IMR-90 (cell line): ENCODE results near the gene NTRK2. TPM values are rescaled to one million over a fixed set of nuclear protein-coding genes. Genes with fewer than 3 reads are reported as not detected.

Experiments used
- ATAC-seq: fragments of 200-7000 bp; cut with Tn5 transposase; 2 replicates; pipeline ENCODE4 v1.9.1; 2020; ENCODE audit warnings: low read depth, mild to moderate bottlenecking, moderate library complexity
- BruUV-seq: library from RNA; stranded (reverse); fragments of 400-500 nt; replicated peaks from 2 replicates; lab custom pipeline; 2021; lab: Mats Ljungman, UMichigan
- CTCF ChIA-PET: fragments of 300-600 bp; formaldehyde crosslinking; extraction: SDS; loops from one replicate; lab custom pipeline; 2021; ENCODE audit warnings: antibody characterized with exemption; lab: Yijun Ruan, JAX
- POLR2A ChIA-PET: fragments of 300-600 bp; sonication (Branson Sonifier 250); formaldehyde crosslinking; loops from one replicate; lab custom pipeline; 2022; ENCODE audit warnings: antibody characterized with exemption; ENCODE audit not compliant: unreplicated experiment; lab: Charles Lee
- DNase-seq: peaks from one replicate; pipeline ENCODE4 v3.0.0; 2013
- H2AFZ ChIP-seq: replicated peaks from 2 replicates; pipeline ENCODE3; 2013; ENCODE audit warnings: low read length, mild to moderate bottlenecking; ENCODE audit not compliant: poor library complexity
- H2AK5ac ChIP-seq: 2 replicates; pipeline ENCODE4 v1.6.1; 2013; ENCODE audit warnings: low read depth, low read length, inconsistent platforms
- H2AK9ac ChIP-seq: replicated peaks from 2 replicates; pipeline ENCODE3; 2013; ENCODE audit warnings: mild to moderate bottlenecking, low read depth, low read length, moderate library complexity; ENCODE audit not compliant: poor library complexity
- H2BK120ac ChIP-seq: 2 replicates; pipeline ENCODE4 v1.6.1; 2013; ENCODE audit warnings: low read depth, low read length, inconsistent platforms
- H2BK15ac ChIP-seq: 3 replicates; pipeline ENCODE4 v1.6.1; 2013; ENCODE audit warnings: low read depth, low read length, inconsistent platforms
- H2BK20ac ChIP-seq: 2 replicates; pipeline ENCODE4 v1.6.1; 2013; ENCODE audit warnings: low read depth, mild to moderate bottlenecking, inconsistent platforms, low read length, moderate library complexity
- H2BK5ac ChIP-seq: 2 replicates; pipeline ENCODE4 v1.6.1; 2013; ENCODE audit warnings: mild to moderate bottlenecking, low read depth, low read length, inconsistent platforms; ENCODE audit not compliant: poor library complexity, severe bottlenecking
- H3K14ac ChIP-seq: replicated peaks from 2 replicates; pipeline ENCODE4 v1.6.1; 2013; ENCODE audit warnings: low read depth, low read length, inconsistent platforms
- H3K18ac ChIP-seq: 2 replicates; pipeline ENCODE4 v1.6.1; 2013; ENCODE audit warnings: low read depth, low read length, control low read depth
- H3K23ac ChIP-seq: 2 replicates; pipeline ENCODE4 v1.6.1; 2013; ENCODE audit warnings: low read depth, low read length, inconsistent platforms
- H3K27ac ChIP-seq: 2 replicates; pipeline ENCODE4 v1.5.1; 2013; ENCODE audit warnings: mild to moderate bottlenecking, control low read depth, low read length; ENCODE audit not compliant: insufficient read depth
- H3K27me3 ChIP-seq: 2 replicates; pipeline ENCODE4 v1.6.1; 2013; ENCODE audit warnings: low read length; ENCODE audit not compliant: control insufficient read depth, insufficient read depth
- H3K36me3 ChIP-seq: 2 replicates; pipeline ENCODE4 v1.6.1; 2013; ENCODE audit warnings: low read length, mixed read lengths; ENCODE audit not compliant: control insufficient read depth, insufficient read depth
- H3K4ac ChIP-seq: 2 replicates; pipeline ENCODE4 v1.6.1; 2013; ENCODE audit warnings: low read depth, low read length, inconsistent platforms
- H3K4me1 ChIP-seq: 2 replicates; pipeline ENCODE4 v1.6.1; 2013; ENCODE audit warnings: low read length, mixed read lengths; ENCODE audit not compliant: control insufficient read depth, insufficient read depth
- H3K4me2 ChIP-seq: 2 replicates; pipeline ENCODE4 v1.6.1; 2013; ENCODE audit warnings: low read depth, mild to moderate bottlenecking, control low read depth, low read length, moderate library complexity
- H3K4me3 ChIP-seq: 2 replicates; pipeline ENCODE4 v1.5.1; 2013; ENCODE audit warnings: low read depth, mild to moderate bottlenecking, control low read depth, low read length, moderate library complexity; ENCODE audit not compliant: insufficient read depth
- H3K56ac ChIP-seq: 2 replicates; pipeline ENCODE4 v1.6.1; 2013; ENCODE audit warnings: low read length, inconsistent platforms; ENCODE audit not compliant: insufficient read depth; ENCODE audit errors: extremely low read depth
- H3K79me1 ChIP-seq, 2 experiments: 2 replicates each; pipeline ENCODE4 v1.6.1; 2013; ENCODE audit warnings: low read length in 2 of 2, inconsistent platforms in 1 of 2, low read depth in 1 of 2
- H3K9ac ChIP-seq: 2 replicates; pipeline ENCODE4 v1.6.1; 2013; ENCODE audit warnings: low read depth, low read length, control low read depth
- H3K9me1 ChIP-seq: 2 replicates; pipeline ENCODE4 v1.6.1; 2013; ENCODE audit warnings: low read length, inconsistent platforms; ENCODE audit not compliant: insufficient read depth
- H3K9me3 ChIP-seq: 2 replicates; pipeline ENCODE4 v1.6.1; 2013; ENCODE audit warnings: low read length; ENCODE audit not compliant: control insufficient read depth, insufficient read depth
- H4K20me1 ChIP-seq: 2 replicates; pipeline ENCODE4 v1.6.1; 2013; ENCODE audit warnings: low read length, inconsistent platforms; ENCODE audit not compliant: insufficient read depth
- H4K5ac ChIP-seq: 2 replicates; pipeline ENCODE4 v1.6.1; 2013; ENCODE audit warnings: mild to moderate bottlenecking, low read depth, low read length, control low read depth
- H4K8ac ChIP-seq, 2 experiments: 2 replicates each; pipeline ENCODE4 v1.6.1; 2013; ENCODE audit warnings: low read depth in 2 of 2, low read length in 2 of 2, control low read depth in 1 of 2, inconsistent platforms in 1 of 2
- H4K91ac ChIP-seq: 2 replicates; pipeline ENCODE4 v1.6.1; 2013; ENCODE audit warnings: low read depth, low read length, inconsistent platforms; ENCODE audit not compliant: insufficient read depth
- CEBPB ChIP-seq: IDR thresholded peaks from 2 replicates; pipeline ENCODE4 v1.6.1; 2012; ENCODE audit warnings: low read depth, low read length, improper control_type of control experiment
- CHD1 ChIP-seq: IDR thresholded peaks from 2 replicates; pipeline ENCODE4 v1.6.1; 2012; ENCODE audit warnings: low read depth, low read length, improper control_type of control experiment
- MAFK ChIP-seq: IDR thresholded peaks from 2 replicates; pipeline ENCODE4 v1.6.1; 2012; ENCODE audit warnings: low read depth, low read length, improper control_type of control experiment
- MAZ ChIP-seq: IDR thresholded peaks from 2 replicates; pipeline ENCODE4 v1.6.1; 2012; ENCODE audit warnings: low read depth, mild to moderate bottlenecking, low read length, improper control_type of control experiment, moderate library complexity, borderline replicate concordance
- MXI1 ChIP-seq: IDR thresholded peaks from 2 replicates; pipeline ENCODE4 v1.6.1; 2012; ENCODE audit warnings: low read depth, mild to moderate bottlenecking, low read length, moderate library complexity, borderline replicate concordance
- NFE2L2 ChIP-seq: fragments of 150-350 bp; IDR thresholded peaks from 2 replicates; pipeline ENCODE4 v1.6.1; 2016; ENCODE audit warnings: low read depth, mild to moderate bottlenecking, low read length
- RAD21 ChIP-seq: IDR thresholded peaks from 2 replicates; pipeline ENCODE4 v1.6.1; 2012; ENCODE audit warnings: low read length, improper control_type of control experiment
- RCOR1 ChIP-seq: IDR thresholded peaks from 2 replicates; pipeline ENCODE4 v1.6.1; 2012; ENCODE audit warnings: mild to moderate bottlenecking, low read length, improper control_type of control experiment; ENCODE audit not compliant: insufficient replicate concordance
- RFX5 ChIP-seq: IDR thresholded peaks from 2 replicates; pipeline ENCODE4 v1.8.0; 2012; ENCODE audit warnings: low read depth, mild to moderate bottlenecking, low read length, moderate library complexity
- WGBS, 2 experiments: methylation state at CpG; one replicate each; pipeline versions ENCODE4 v1.1.5 to v1.1.7; 2013; ENCODE audit warnings: missing lambda C conversion rate in 2 of 2; ENCODE audit not compliant: insufficient read length in 1 of 2; ENCODE audit errors: extremely low coverage in 2 of 2; 5-methylcytosine and 5-hydroxymethylcytosine counted together
- dilution Hi-C: fragments of 300-500 bp; cut with HindIII; formaldehyde crosslinking; loops from one replicate; pipeline ENCODE4 v1.14.3; 2018; ENCODE audit warnings: low sequenced_read_pairs; ENCODE audit not compliant: unreplicated experiment
- in situ Hi-C: fragments of 300-500 bp; cut with MboI; formaldehyde crosslinking; loops from 3 replicates; pipeline ENCODE4 v1.14.3; 2019; ENCODE audit warnings: low sequenced_read_pairs, inconsistent platforms, mixed read lengths
- intact Hi-C: fragments of 100-400 bp; cut with micrococcal nuclease; formaldehyde crosslinking; loops from 2 replicates; pipeline ENCODE4 v1.10.0; 2022
- polyA plus RNA-seq, 3 experiments: library from polyadenylated mRNA; depleted of rRNA; stranded (reverse); fragments of >200 nt; gene quantifications; 2 replicates each; pipeline ENCODE4 v1.2.3, GENCODE V29; 2012; ENCODE audit warnings: low replicate concordance in 1 of 3
- total RNA-seq: library from RNA; depleted of rRNA; stranded (reverse); fragments of >200 nt; gene quantifications from 2 replicates; pipeline ENCODE4 v1.2.3, GENCODE V29; 2012
- TF ChIP-seq, protein P1 (sequence below): fragments of 150-350 bp; IDR thresholded peaks from 2 replicates; pipeline ENCODE4 v1.6.1; 2017; ENCODE audit warnings: mild to moderate bottlenecking, antibody characterized with exemption, low read length, low read depth

The NTRK2 gene
- total and polyA plus RNA-seq, 2 of the 4 experiments (the other 2 are of a cell fraction) = under 0.01 to 0.02 TPM

DNA sequence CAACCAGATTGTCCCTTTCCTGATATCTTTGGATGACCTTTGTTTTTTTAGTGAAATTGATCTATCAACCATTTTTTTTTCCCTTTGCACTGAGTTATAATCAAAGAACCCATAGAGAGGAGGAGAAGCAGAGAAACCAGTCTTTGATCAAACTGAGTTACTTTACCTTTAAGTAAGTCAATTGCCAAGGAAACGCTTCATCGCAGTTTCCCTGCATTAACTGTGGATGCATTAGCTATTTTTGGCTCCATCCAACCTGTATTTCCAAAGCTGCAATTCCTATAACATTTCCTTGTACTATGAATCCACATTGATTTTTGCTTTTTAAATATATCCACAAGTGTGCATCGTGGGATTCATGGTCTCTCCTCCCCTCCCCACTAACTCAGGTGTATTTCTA lies 268.1 kb downstream of the NTRK2 start:
- in situ Hi-C loops = no loop called here
- POLR2A ChIA-PET = no interaction called here
- no peak overlapping the region for H2AFZ ChIP-seq

More for the DNA sequence above, 268.1 kb downstream of the NTRK2 start:
- Histone ChIP-seq H3K9me1 (no peaks in the 10 kb centered on the region), H3K27ac (no peak overlapping the region), H3K14ac (no peak overlapping the region), H2AK9ac (no peak overlapping the region), H2BK5ac (no peak overlapping the region), H3K4me2 (no peak overlapping the region), H4K5ac (no peak overlapping the region), H2AK5ac (no peak overlapping the region), H4K20me1 (no peaks in the 10 kb centered on the region), H2BK120ac (no peak overlapping the region), H3K27me3 (no peaks in the 10 kb centered on the region), H3K4me3 (no peak overlapping the region), H3K4ac (no peak overlapping the region), H3K79me1 (no peaks in the 10 kb centered on the region), H2BK20ac (no peak overlapping the region), H2BK15ac (no peak overlapping the region), H3K56ac (no peak overlapping the region), H4K91ac (no peak overlapping the region), H3K18ac (no peak overlapping the region), H3K4me1 (no peaks in the 10 kb centered on the region), H3K9me3 (peaks cover 6% of the 10 kb centered on the region), H4K8ac (no peak overlapping the region), H3K36me3 (no peaks in the 10 kb centered on the region), H3K9ac (no peak overlapping the region), H3K23ac (no peak overlapping the region)
- dilution Hi-C loops (no loop called here), intact Hi-C loops (no loop called here)
- CTCF ChIA-PET = no interaction called here
- DNase-seq (no peak), ATAC-seq (no peak)
- no TSS peak for BruUV-seq
- TF ChIP-seq NFE2L2 (no peak), MXI1 (no peak), MAFK (no peak), CEBPB (no peak), CHD1 (no peak), RAD21 (no peak), RFX5 (no peak), MAZ (no peak), RCOR1 (no peak)
- TF ChIP-seq, protein P1, sequence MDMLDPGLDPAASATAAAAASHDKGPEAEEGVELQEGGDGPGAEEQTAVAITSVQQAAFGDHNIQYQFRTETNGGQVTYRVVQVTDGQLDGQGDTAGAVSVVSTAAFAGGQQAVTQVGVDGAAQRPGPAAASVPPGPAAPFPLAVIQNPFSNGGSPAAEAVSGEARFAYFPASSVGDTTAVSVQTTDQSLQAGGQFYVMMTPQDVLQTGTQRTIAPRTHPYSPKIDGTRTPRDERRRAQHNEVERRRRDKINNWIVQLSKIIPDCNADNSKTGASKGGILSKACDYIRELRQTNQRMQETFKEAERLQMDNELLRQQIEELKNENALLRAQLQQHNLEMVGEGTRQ = no peak
- no CpG with 5 or more reads among the region's 3 CpGs for WGBS, 2 experiments
